GM11168 (cell line): Measurements from ENCODE around the gene SLC19A1.
"Not testable (repeated sequence)": the region's sequence is repeated elsewhere in the genome, so short reads cannot be mapped to it uniquely, and the experiment has no call there.

ENCODE experiments used
- in situ Hi-C: fragments of 300-500 bp; cut with MboI; formaldehyde crosslinking; loops from one replicate; pipeline ENCODE4 v1.12.0; 2022; ENCODE audit warnings: low sequenced_read_pairs; ENCODE audit not compliant: unreplicated experiment

Gene SLC19A1

GRCh38 chr21:45577801-45578175 is 35.5 kb upstream of the SLC19A1 start:
- in situ Hi-C loops: no loop called here

GRCh38 chr21:45576838-45577737 is 34.8 kb upstream of the SLC19A1 start:
- in situ Hi-C loops: no loop called here

GRCh38 chr21:45575993-45576837 is 34.0 kb upstream of the SLC19A1 start:
- in situ Hi-C loops: no loop called here

GRCh38 chr21:45575304-45575992 is 33.2 kb upstream of the SLC19A1 start:
- in situ Hi-C loops: no loop called here

GRCh38 chr21:45574691-45575090 is 32.5 kb upstream of the SLC19A1 start:
- in situ Hi-C loops: no loop called here

GRCh38 chr21:45574081-45574501 is 31.9 kb upstream of the SLC19A1 start:
- in situ Hi-C loops: no loop called here

- in situ Hi-C loops: no loop called here
Observed at GRCh38 chr21:45573452-45574035, 31.3 kb upstream of the SLC19A1 start.

GRCh38 chr21:45572783-45573451 is 30.7 kb upstream of the SLC19A1 start:
- in situ Hi-C loops: no loop called here

- in situ Hi-C loops: no loop called here
Observed at GRCh38 chr21:45572231-45572630, 30.0 kb upstream of the SLC19A1 start.

- in situ Hi-C loops: no loop called here
Observed at GRCh38 chr21:45571641-45572040, 29.4 kb upstream of the SLC19A1 start.

- in situ Hi-C loops: no loop called here
Observed at GRCh38 chr21:45570826-45571601, 28.8 kb upstream of the SLC19A1 start.

GRCh38 chr21:45570071-45570470 is 27.8 kb upstream of the SLC19A1 start:
- in situ Hi-C loops: no loop called here

GRCh38 chr21:45568383-45568782 is 26.1 kb upstream of the SLC19A1 start:
- in situ Hi-C loops: no loop called here

GRCh38 chr21:45564137-45564536 is 21.9 kb upstream of the SLC19A1 start:
- in situ Hi-C loops: not testable (repeated sequence)

GRCh38 chr21:45562965-45563364 is 20.7 kb upstream of the SLC19A1 start:
- in situ Hi-C loops: no loop called here

- in situ Hi-C loops: no loop called here
Observed at GRCh38 chr21:45562402-45562801, 20.2 kb upstream of the SLC19A1 start.

- in situ Hi-C loops: not testable (repeated sequence)
Observed at GRCh38 chr21:45561241-45561640, 19.0 kb upstream of the SLC19A1 start.

- in situ Hi-C loops: no loop called here
Observed at GRCh38 chr21:45560106-45561021, 18.1 kb upstream of the SLC19A1 start.
